ENCODE measurements around the gene GRK5. TPM values are rescaled to one million over a fixed set of nuclear protein-coding genes. Genes with fewer than 3 reads are reported as not detected.
A peak's percentile ranks its signal among the peaks of the same experiment; 100 is the strongest.

The GRK5 gene
- total and polyA plus RNA-seq, 2 experiments from 2014 or later = 5.2 to 13.7 TPM

- H3K79me2 ChIP-seq (ENCODE audit: insufficient read depth) = 0 out of 2 replicates have a peak, but pooled peaks cover 9% of the 10 kb centered on the region
- H3K9me3 ChIP-seq (ENCODE audit: low read depth) = no peaks in the 10 kb centered on the region
- DNase-seq = peak; percentile 98
- peak overlapping the region; percentile 88 for H3K27ac ChIP-seq
- H3K9ac ChIP-seq = peak overlapping the region; percentile 71
- no peaks in the 10 kb centered on the region for H4K20me1 ChIP-seq (ENCODE audit: insufficient read depth)
- H3K4me2 ChIP-seq (ENCODE audit: unreplicated experiment) = peak overlapping the region; percentile 50
- no peak for TF ChIP-seq EZH2 (IDR thresholded peaks at IDR 0.05; ENCODE audit: insufficient read depth, poor library complexity, severe bottlenecking)
- no peak for TF ChIP-seq EZH2phosphoT487 (IDR thresholded peaks at IDR 0.05; ENCODE audit: insufficient read depth, low read depth)
- 0 to 1% methylated on average over 14 of the region's 14 CpGs for WGBS, 2 experiments (ENCODE audit: low coverage in 1 of 2, low lambda C conversion rate in 2 of 2, missing lambda C conversion rate in 2 of 2)
- no peaks in the 10 kb centered on the region for H3K36me3 ChIP-seq (ENCODE audit: low read depth)
- H3K4me3 ChIP-seq = peak overlapping the region; percentile 28; the same call in 1 of the 2 replicates
- H2AFZ ChIP-seq = 0 out of 2 replicates have a peak overlapping the region, but pooled peaks have one; percentile 1
- H3K4me1 ChIP-seq (ENCODE audit: insufficient read depth) = peaks cover 14% of the 10 kb centered on the region
- no peaks in the 10 kb centered on the region for H3K9me2 ChIP-seq (ENCODE audit: insufficient read depth)
- 0 out of 2 replicates have a peak, but pooled peaks cover 14% of the 10 kb centered on the region for H3F3A ChIP-seq (ENCODE audit: insufficient read depth)
- in situ Hi-C loops (cut with MboI) = no loop called here
- no peaks in the 10 kb centered on the region for H3K27me3 ChIP-seq (replicated peaks; ENCODE audit: insufficient read depth)
Observed at GRCh38 chr10:119401671-119402395, 194.5 kb downstream of the GRK5 start.

- Histone ChIP-seq H3K9ac (no peak overlapping the region), H3K27ac (no peak overlapping the region), H3K79me2 (ENCODE audit: insufficient read depth) (0 out of 2 replicates have a peak, but pooled peaks cover 15% of the 10 kb centered on the region), H3K9me3 (ENCODE audit: low read depth) (no peaks in the 10 kb centered on the region), H3K27me3 (replicated peaks; ENCODE audit: insufficient read depth) (no peaks in the 10 kb centered on the region), H3K36me3 (ENCODE audit: low read depth) (no peaks in the 10 kb centered on the region), H4K20me1 (ENCODE audit: insufficient read depth) (no peaks in the 10 kb centered on the region), H3F3A (ENCODE audit: insufficient read depth) (0 out of 2 replicates have a peak, but pooled peaks cover 14% of the 10 kb centered on the region), H2AFZ (no peak overlapping the region), H3K4me1 (ENCODE audit: insufficient read depth) (peaks cover 14% of the 10 kb centered on the region), H3K4me3 (no peak overlapping the region), H3K9me2 (ENCODE audit: insufficient read depth) (no peaks in the 10 kb centered on the region), H3K4me2 (ENCODE audit: unreplicated experiment) (no peak overlapping the region)
- no peak for DNase-seq
- in situ Hi-C loops (cut with MboI) = no loop called here
- TF ChIP-seq EZH2phosphoT487 (IDR thresholded peaks at IDR 0.05; ENCODE audit: insufficient read depth, low read depth) (no peak), EZH2 (IDR thresholded peaks at IDR 0.05; ENCODE audit: insufficient read depth, poor library complexity, severe bottlenecking) (no peak)
- WGBS, 2 experiments (ENCODE audit: low coverage in 1 of 2, low lambda C conversion rate in 2 of 2, missing lambda C conversion rate in 2 of 2) = 100% methylated on average over 1 of the region's 1 CpG
Observed at GRCh38 chr10:119403921-119404320, 196.6 kb downstream of the GRK5 start.

GRCh38 chr10:119404719-119405519, 197.5 kb downstream of the GRK5 start:
- H3K27ac ChIP-seq = no peak overlapping the region
- no peaks in the 10 kb centered on the region for H3K9me3 ChIP-seq (ENCODE audit: low read depth)
- H3K4me1 ChIP-seq (ENCODE audit: insufficient read depth) = peaks cover 14% of the 10 kb centered on the region
- in situ Hi-C loops (cut with MboI) = no loop called here
- 0 out of 2 replicates have a peak, but pooled peaks cover 14% of the 10 kb centered on the region for H3F3A ChIP-seq (ENCODE audit: insufficient read depth)
- no peak for DNase-seq
- TF ChIP-seq EZH2 (IDR thresholded peaks at IDR 0.05; ENCODE audit: insufficient read depth, poor library complexity, severe bottlenecking) = no peak
- TF ChIP-seq EZH2phosphoT487 (IDR thresholded peaks at IDR 0.05; ENCODE audit: insufficient read depth, low read depth) = no peak
- no peak overlapping the region for H3K9ac ChIP-seq
- H3K4me2 ChIP-seq (ENCODE audit: unreplicated experiment) = no peak overlapping the region
- H3K9me2 ChIP-seq (ENCODE audit: insufficient read depth) = no peaks in the 10 kb centered on the region
- no peak overlapping the region for H2AFZ ChIP-seq
- H3K4me3 ChIP-seq = no peak overlapping the region
- H3K27me3 ChIP-seq (replicated peaks; ENCODE audit: insufficient read depth) = no peaks in the 10 kb centered on the region
- no peaks in the 10 kb centered on the region for H3K36me3 ChIP-seq (ENCODE audit: low read depth)
- 0 out of 2 replicates have a peak, but pooled peaks cover 15% of the 10 kb centered on the region for H3K79me2 ChIP-seq (ENCODE audit: insufficient read depth)
- 93 to 95% methylated on average over 13 of the region's 13 CpGs for WGBS, 2 experiments (ENCODE audit: low coverage in 1 of 2, low lambda C conversion rate in 2 of 2, missing lambda C conversion rate in 2 of 2)
- no peaks in the 10 kb centered on the region for H4K20me1 ChIP-seq (ENCODE audit: insufficient read depth)

- Histone ChIP-seq H3K36me3 (ENCODE audit: low read depth) (no peaks in the 10 kb centered on the region), H3K9ac (no peak overlapping the region), H3K9me3 (ENCODE audit: low read depth) (no peaks in the 10 kb centered on the region), H2AFZ (no peak overlapping the region), H3K79me2 (ENCODE audit: insufficient read depth) (0 out of 2 replicates have a peak, but pooled peaks cover 15% of the 10 kb centered on the region), H3K4me1 (ENCODE audit: insufficient read depth) (peaks cover 14% of the 10 kb centered on the region), H3K27ac (no peak overlapping the region), H3K4me2 (ENCODE audit: unreplicated experiment) (no peak overlapping the region), H3K4me3 (no peak overlapping the region), H3F3A (ENCODE audit: insufficient read depth) (0 out of 2 replicates have a peak, but pooled peaks cover 14% of the 10 kb centered on the region), H4K20me1 (ENCODE audit: insufficient read depth) (no peaks in the 10 kb centered on the region), H3K27me3 (replicated peaks; ENCODE audit: insufficient read depth) (no peaks in the 10 kb centered on the region), H3K9me2 (ENCODE audit: insufficient read depth) (no peaks in the 10 kb centered on the region)
- TF ChIP-seq EZH2phosphoT487 (IDR thresholded peaks at IDR 0.05; ENCODE audit: insufficient read depth, low read depth) = no peak
- in situ Hi-C loops (cut with MboI) = no loop called here
- no peak for DNase-seq
- WGBS, 2 experiments (ENCODE audit: low coverage in 1 of 2, low lambda C conversion rate in 2 of 2, missing lambda C conversion rate in 2 of 2) = 96 to 97% methylated on average over 8 of the region's 8 CpGs
Observed at GRCh38 chr10:119405520-119405807, 198.1 kb downstream of the GRK5 start.
